T-helper 2 cell treated with Interferon-gamma antibody and Interleukin-4, amounts not matched to agents 100 ng/mL and 5 ng/mL, for 36 hours (primary cell): ENCODE results near the gene SRC. TPM values are rescaled to one million over a fixed set of nuclear protein-coding genes. Genes with fewer than 3 reads are reported as not detected.

ENCODE experiments used
- intact Hi-C: fragments of 100-400 bp; cut with micrococcal nuclease; formaldehyde crosslinking; loops from one replicate; pipeline ENCODE4 v1.15.1; 2023
- total RNA-seq: library from RNA; stranded (reverse); gene quantifications from 2 replicates; pipeline ENCODE4 v1.2.3, GENCODE V29; 2022

SRC gene
- 1.7 and 2.9 TPM in 2 replicates for total RNA-seq

GRCh38 chr20:37345339-37346235 lies at the start of gene SRC:
TSS of gene SRC (plus strand) at chr20:37346140. CDS start at chr20:37384154, 38,014 bp downstream.
- intact Hi-C loops, result no loop called here

- intact Hi-C loops, result no loop called here
These were observed 49.6 kb upstream of the SRC start for GRCh38 chr20:37296371-37296770.

- intact Hi-C loops, result no loop called here
These were observed 48.7 kb upstream of the SRC start for GRCh38 chr20:37297066-37297736.

GRCh38 chr20:37298190-37298939 lies 47.6 kb upstream of the SRC start:
- intact Hi-C loops, result no loop called here

- intact Hi-C loops, result no loop called here
These were observed 46.0 kb upstream of the SRC start for GRCh38 chr20:37299718-37300528.

GRCh38 chr20:37301120-37301519 lies 44.8 kb upstream of the SRC start:
- intact Hi-C loops, result no loop called here

- intact Hi-C loops, result no loop called here
These were observed 44.4 kb upstream of the SRC start for GRCh38 chr20:37301558-37301957.

GRCh38 chr20:37302981-37303380 lies 43.0 kb upstream of the SRC start:
- intact Hi-C loops, result no loop called here

GRCh38 chr20:37303637-37304036 lies 42.3 kb upstream of the SRC start:
- intact Hi-C loops, result no loop called here

GRCh38 chr20:37305079-37305478 lies 40.9 kb upstream of the SRC start:
- intact Hi-C loops, result no loop called here

GRCh38 chr20:37305839-37306238 lies 40.1 kb upstream of the SRC start:
- intact Hi-C loops, result no loop called here

GRCh38 chr20:37308086-37309050 lies 37.6 kb upstream of the SRC start:
- intact Hi-C loops, result no loop called here

- intact Hi-C loops, result no loop called here
These were observed 36.6 kb upstream of the SRC start for GRCh38 chr20:37309290-37309689.

GRCh38 chr20:37309936-37310590 lies 35.9 kb upstream of the SRC start:
- intact Hi-C loops, result no loop called here

- intact Hi-C loops, result no loop called here
These were observed 35.0 kb upstream of the SRC start for GRCh38 chr20:37310951-37311350.

- intact Hi-C loops, result no loop called here
These were observed 34.1 kb upstream of the SRC start for GRCh38 chr20:37311710-37312355.

- intact Hi-C loops, result no loop called here
These were observed 32.3 kb upstream of the SRC start for GRCh38 chr20:37313546-37314091.

GRCh38 chr20:37314099-37314498 lies 31.8 kb upstream of the SRC start:
- intact Hi-C loops, result no loop called here

GRCh38 chr20:37314617-37315016 lies 31.3 kb upstream of the SRC start:
- intact Hi-C loops, result no loop called here
